HG03064 (cell line): ENCODE measurements around the gene FOXP1.

ENCODE experiments used
- ATAC-seq: cut with Tn5 transposase; IDR thresholded peaks from one replicate; pipeline ENCODE4 v1.9.1; 2021; ENCODE audit warnings: low read depth; ENCODE audit not compliant: unreplicated experiment

The FOXP1 gene

DNA sequence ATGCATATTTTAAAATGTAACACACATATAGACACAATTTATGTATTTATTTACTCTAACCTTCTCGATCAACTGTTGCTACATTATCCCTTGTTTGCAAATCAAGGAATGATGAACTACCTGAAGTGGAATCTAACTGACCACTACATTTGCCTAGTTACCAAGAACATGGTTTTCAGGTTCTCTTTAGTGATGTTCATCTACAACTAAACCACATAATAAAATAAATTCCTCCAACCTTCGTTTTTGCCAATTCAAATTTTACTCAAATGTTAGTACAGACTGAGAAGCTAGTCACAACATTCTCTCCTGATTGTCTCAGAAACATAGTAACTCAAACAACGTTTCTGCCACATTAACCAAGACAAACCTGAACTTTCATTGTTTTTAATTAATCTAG is 521.9 kb downstream of the FOXP1 start:
- ATAC-seq, result no peak

DNA sequence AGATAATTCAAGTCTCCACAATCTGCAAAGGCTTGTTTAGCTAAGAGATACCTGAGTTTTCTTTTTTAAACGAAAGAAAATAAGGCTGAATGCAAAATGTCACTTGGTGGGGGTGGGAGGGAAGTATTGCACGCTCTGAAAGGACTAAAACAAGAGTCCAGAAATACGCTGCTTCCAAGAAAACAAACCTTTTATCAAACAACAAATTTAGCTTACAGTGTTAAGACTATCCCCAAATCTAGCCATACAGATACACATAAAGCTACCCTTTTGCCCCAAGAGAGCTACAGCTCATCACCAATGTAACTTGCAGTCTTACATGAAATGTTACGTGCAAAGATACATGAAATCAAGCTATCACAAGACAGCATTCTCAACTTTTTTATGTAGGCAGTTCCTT is 522.5 kb downstream of the FOXP1 start:
- no peak for ATAC-seq

DNA sequence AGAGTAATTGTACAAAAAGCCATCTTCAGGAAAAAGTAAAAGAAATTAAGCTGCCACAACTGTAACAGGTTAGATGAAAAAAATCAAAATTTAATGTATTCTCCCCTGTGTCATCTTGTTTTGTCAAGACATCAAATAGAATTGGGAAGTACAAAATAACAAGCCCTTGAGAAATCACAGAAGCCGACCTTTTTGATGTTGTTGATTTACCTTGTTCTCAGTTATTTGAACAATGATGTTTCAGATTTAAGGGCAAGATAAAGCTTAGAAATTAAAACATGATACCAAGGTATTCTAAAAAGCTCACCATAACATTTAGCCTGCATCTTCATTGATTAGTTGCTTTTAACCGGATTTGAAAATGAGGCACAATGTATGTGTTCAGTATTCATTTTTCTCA is 523.0 kb downstream of the FOXP1 start:
- no peak for ATAC-seq

DNA sequence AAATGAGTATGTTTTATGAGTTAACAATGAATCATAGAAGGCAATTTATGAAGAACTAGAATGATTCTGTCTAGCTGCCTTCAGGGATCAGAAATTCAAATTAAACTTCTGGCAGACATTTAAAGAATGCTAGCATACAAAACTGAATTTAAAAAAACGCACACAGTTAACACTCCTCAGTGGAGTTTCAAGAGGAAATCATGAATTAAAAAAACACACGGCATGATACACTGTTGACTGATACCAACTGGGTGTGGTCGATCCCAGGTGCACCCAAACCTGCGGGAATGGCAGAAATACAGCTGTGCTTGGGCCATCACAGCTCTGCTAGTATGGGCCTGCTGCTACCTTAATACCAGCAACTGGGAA is 526.0 kb downstream of the FOXP1 start:
- no peak for ATAC-seq

DNA sequence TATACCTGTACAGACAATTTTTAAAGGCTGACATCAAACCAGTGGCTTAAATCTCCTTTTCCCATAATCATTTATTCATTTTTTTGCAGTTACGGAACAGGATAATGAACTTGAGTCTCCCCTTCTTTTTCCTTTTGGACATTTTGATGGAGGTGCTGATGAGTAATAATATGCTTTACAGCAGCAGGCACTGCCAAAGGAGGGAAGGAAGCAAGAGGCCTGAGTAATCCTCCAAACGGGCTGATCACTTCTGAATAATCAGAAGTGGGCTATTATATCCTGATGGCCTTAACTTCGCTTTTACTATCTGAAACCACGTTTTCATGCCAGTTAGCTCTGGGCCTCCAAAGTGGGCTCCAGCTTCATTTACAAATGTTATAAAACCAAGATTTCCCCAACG is 527.2 kb downstream of the FOXP1 start:
- no peak for ATAC-seq

DNA sequence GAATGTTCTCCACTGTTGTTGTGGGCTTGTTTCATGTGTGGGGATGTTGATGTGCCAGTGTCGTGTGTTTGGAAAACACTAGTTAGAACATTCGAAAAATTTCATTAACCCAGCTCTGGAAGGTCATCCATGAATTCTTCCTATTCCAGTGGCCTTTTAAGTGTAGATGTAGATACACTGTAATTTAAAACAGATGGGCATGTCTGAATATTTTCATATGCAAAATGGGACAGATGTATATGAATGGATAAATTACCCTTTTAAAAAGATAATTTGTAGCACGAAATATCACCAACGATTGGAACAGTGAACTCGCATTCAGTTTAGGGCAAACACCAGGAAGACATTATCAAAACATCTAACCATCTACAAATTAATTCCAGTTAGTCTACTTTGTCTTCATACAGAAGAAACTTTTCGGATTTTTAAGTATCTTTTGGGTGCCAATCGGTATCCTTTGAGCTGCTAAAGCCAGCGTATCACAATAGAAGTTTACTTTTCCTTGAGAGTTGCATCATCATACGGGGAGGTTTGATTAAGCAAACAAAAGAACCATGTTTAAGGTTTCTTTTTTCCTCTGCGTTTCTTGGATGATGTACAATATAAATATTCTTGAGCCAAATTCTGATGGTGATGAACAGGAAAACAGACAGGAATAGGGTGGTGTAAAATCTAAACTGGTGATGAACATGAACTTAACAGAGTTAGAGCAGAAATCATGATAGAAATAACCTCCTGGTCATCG is 528.1 kb downstream of the FOXP1 start:
- no peak for ATAC-seq

DNA sequence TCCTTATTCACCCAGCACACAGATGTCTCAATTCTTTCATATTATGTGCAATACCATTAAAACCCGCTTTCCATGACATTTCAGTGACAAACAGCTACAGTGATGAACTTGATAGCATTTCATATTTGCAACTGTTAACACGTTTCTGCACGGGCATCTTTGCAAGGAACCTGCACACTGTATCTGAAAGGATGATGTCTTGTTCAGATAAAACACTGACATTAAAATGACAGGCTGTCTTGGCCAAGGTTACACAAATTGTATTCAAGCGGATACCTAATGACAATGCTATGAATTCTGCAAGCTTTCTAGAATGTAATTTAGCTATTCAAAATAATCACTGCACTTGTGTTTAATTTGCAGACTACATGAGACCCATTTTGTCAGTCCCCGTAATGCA is 529.2 kb downstream of the FOXP1 start:
- ATAC-seq, result no peak

DNA sequence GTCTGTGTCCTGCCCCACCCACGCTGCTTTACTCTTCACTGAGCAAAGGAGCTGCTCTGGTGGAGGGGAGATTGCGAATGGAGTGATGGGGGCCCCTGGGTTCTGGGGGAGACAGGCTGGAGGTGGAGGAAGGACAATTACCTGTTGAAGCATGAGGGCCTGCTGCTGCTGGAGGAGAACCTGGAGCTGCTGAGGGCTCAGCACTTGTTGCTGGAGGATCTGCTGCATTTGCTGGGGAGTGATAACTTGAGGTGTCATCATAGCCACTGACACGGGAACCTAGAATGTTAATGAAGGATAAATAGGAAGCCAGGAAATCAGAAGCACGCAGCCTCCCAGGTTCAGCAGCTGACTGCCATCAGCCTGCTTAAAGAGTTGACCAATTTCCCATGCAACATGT is 530.0 kb downstream of the FOXP1 start:
- no peak for ATAC-seq

DNA sequence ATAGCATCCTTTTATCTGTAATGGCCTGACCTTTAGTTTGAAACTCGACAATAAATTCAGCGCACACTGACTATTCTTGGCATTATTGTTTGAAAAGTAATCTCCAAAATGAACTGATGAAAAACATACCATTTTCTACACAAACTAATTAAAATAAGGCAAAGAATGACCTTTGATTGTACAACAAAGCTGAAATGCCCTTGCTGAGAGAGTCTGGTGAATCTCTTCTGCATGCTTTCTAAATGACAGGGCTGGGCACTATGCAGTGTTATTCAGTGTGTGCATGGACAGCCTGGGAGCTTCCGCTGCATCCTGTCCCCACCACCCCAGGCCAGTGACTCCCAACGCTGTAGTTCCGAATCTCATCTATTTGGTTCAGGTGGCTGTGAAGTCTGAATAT is 530.8 kb downstream of the FOXP1 start:
- no peak for ATAC-seq

DNA sequence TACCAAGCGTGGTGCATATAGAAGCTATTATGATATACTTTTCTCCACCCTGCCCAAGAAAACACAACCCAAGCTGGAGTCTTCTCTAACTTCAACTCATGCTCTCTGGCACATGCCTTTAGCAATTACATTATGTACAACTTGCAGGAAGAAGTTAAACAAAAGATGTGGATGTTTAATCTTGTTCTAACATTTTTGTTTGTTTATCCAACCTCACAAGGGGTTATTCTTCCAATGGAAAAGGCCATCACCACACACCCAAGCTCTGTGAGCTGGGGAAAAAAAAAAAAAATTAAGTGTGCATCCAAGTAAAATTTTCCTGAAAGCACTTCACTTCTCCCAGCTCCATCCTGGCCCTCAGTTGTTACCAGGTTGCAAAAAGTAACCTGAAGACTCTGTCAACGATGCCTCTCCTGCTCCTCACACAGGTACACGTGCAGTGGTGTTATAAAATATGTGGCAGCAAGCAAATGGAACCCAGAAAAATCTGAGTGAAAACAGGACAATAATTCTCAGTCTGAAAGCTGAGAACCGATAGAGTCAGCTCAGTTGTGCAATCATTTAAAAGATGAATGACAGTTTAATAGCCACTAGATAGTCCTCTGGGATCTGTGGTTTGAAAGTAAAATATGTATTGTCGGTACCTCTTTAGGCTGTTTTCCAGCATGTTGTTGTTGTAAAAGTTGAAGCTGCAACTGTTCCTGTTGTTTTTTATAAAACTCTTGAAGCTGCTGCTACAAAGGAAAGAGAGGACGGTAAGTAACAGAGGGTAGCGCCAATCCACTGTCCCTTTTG is 531.4 kb downstream of the FOXP1 start:
- ATAC-seq, result no peak

DNA sequence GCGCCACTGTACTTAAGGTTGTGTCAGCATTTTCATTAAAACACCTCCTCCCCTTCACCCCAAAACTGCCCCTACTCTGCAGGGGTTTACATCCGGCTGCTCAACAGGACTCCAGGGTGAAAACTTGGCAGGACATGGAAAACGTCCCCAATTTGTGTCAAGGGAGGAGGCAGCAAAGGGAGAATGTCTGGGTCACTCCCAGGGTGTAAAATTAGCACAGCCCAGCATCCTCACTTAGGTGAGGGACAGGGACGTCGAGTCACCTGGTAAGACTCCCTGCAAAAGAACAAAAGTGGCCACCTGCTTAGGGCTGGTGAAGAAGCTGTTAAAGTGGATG is 532.3 kb downstream of the FOXP1 start:
- ATAC-seq, result no peak

DNA sequence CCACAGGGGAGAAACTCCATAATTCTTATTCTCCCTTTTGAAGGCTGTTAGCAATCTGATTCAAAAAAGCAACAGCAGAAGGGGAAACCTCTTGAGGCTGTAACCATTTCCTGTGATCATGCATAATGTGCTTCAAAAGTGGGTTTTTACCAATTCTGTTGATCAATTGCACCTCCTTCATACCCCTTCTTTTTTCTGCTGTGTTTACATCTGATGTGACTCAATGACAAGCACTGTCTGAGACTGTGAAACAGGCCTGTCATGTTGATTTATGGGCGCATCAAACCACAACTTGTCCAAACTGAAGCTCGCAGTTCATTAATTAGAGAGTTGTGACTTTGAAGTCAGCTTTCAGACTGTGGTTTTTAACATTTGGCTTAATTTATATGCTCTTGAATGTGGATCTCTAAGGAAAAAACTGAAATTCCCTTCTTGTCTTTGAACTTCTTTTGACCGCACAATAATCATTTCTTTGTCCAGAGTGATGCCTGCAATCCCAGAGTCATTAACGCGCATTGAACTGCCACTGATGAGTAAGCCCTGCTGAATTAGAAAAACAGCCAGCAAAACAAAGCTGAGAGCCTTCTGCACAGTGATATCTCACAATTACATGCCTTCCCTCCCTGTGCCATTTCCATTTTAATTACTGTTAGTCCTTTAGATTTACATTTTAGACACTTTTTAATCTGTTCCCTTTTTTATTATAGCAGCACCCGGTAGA is 532.8 kb downstream of the FOXP1 start:
- no peak for ATAC-seq

DNA sequence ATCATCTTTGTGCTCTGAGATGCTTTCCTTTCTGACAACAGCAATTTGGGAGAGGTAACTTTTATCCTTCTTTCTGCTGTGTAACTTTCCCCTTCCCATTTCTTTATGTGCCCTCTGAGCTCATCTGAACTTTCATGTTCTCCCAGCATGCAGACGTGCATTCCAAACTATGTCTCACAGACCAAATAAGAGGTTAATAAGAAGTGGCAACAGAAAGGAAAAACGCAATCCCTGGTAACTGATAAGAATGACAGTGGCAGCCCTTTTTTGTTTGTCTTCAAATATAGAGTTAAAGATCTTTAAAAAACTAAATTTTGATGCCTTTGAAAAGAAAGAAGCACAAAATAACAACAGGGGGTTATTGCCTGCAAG is 533.4 kb downstream of the FOXP1 start:
- ATAC-seq, result no peak

DNA sequence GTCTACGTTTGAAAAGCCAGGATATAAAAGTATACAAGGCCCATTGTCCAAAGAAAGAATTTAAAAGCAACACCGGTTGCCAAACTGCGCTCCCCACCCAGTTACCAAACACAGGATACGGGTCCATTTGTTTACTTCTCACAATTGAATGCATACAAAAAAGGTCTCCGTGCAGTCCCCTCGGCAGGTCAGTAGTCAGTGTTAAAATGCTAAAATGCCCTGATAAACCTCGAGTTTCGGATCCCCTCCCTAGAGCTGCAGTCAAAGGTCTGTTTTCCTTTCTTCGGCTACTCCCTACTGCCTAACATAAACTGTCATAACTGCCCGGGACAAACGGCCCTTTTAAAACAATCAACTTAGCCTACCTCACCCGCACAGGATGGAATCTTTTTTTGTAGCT is 534.6 kb downstream of the FOXP1 start:
- ATAC-seq, result no peak

DNA sequence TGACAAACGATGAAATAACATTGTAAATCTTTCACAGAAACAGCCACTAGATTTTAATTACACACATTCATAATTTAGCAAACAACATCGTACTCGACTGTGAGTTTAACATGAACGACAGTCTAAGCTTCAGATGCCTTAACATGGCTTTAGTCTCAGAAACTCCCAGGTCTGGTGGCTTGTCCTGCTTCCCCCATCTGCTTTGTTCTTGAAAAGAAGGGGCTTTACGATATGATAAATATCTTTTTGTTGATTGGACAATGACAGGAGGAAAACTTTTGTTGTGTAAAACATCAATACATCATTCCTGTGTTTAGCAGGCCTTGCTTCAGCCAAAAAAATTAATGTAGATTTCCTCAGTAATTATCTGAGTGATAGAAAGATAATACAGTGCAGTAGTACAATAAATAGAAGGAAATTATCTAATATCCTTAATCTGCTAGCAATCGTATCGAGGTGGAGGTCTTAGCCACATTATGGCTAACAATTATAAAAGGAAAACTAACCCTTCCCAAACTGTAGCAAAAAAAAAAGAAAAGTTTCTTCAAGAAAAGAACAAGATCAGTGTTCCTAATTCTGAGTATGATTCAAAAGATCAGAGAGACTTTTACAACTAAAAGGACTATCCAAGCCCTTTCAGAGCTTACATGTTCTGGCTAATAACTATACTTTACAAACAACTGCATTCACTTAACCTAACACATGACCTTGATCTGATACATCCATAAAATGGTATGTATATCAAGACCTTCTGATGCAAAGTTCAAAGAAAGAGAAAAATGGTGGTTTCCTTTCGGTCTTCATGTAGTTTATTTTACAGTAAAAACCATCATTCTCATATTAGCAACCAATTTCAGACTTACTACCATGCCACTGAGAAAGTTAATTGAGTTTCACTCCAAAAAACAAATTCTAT is 535.7 kb downstream of the FOXP1 start:
- ATAC-seq, result no peak

DNA sequence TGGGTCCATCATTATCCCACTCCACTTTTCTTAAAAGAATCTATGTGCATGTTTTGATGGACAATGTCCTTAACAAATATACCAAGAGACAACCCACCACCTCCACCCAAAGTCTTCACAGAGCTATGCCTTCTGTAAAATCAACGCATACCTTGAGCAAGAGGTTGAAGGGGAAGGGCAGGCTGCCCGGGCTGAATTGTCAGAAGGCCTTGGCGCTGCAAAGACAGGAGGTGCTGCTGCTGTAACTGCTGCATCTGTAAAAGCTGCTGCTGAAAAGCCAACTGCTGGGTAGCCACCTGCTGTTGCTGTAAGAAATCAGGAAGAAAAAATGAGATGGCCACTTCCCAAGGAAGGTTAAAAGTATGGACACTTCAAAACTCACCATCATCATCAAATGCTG is 536.7 kb downstream of the FOXP1 start:
- no peak for ATAC-seq

DNA sequence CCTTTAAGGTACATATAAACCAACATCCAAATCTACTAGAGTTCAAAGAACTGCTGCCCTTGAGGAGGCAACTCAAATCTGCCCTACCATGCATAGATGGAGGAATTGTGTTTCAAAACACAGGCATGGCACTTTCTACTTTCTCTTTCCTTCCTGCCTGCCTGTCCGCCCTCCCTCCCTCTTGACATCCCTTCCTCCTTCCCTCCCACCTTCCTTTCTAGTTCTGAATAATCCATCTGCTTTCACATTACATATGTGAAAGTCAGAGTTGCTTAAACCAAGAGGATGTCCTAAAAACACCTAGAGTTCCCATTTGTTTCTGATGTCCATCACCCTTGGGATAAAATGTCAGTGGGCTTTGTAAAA is 537.6 kb downstream of the FOXP1 start:
- no peak for ATAC-seq

DNA sequence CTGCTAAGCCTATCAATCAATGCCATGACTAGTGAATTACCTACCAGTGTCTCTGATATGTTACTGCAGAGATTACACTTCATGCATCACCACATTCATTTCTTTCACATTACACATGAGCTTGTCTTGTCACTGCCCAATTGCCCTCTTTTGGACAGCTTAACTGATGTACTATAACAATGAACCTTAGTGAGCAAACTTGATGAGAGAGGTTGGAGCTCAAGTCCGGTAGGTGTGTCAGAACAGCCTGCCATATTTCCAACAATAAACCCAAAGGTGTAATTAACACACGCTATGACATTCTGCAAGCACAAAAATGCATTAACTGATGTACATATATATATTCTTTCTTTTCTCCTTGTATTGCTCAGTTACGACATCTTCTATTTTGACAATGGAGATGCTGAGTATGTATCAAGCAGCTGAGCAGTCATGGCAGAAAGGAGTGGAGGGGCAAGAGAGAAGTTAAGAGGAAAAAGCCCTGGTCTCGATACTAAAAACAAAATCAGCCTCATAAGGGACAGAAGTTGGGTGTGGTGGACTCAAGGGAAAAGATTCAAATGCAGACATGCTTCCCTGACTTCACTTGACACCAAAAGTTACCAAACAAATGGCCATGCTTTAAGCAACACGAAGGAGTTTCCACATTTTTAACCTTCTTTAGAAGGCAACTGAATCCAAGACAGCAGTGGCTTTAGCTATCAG is 538.2 kb downstream of the FOXP1 start:
- ATAC-seq, result no peak

DNA sequence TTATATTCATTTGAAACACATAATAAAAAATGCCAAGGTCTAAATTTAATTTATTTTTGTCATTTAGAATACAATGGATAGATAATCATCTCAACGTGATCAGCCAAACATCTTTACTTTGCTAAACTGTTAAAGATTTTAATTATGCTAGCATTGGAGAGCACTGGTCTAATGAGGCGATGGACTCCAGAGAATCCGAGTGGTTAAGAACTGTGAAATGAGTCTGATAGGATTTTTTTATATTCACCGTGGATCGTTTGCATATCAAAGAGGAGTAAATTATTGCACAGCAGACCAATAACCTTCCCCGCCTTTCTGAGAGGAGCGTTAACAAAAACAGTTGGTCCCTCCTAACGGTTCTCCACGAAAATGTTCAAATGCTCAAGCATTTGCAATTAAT is 540.8 kb downstream of the FOXP1 start:
- no peak for ATAC-seq

DNA sequence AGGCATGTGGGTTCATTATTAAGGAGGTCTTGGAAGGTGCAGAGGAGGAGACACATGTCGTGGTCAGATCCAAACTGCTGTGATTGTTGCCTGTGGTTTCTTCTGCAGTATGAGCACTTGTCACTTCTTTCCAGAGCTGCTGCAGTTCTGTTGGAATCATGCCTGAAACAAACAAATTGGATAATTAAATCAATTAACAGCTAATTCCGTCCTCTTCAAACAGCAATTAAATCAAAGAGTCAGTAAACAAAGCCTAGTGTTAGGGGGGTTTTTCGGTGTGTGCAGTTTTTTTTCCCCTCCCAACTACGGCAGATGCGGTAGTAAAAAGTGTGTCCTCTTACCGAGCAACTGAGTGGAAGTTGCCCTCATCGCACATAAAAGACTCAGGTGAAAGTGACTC is 542.2 kb downstream of the FOXP1 start:
- no peak for ATAC-seq
